Cerebellar cortex (tissue), 1 donor: ENCODE measurements around the gene DOK1.

ENCODE experiments used
- DNase-seq: peaks from one replicate; pipeline ENCODE4 v3.0.0-alpha.2; 2015; ENCODE audit warnings: low spot score

DOK1 gene

DNA sequence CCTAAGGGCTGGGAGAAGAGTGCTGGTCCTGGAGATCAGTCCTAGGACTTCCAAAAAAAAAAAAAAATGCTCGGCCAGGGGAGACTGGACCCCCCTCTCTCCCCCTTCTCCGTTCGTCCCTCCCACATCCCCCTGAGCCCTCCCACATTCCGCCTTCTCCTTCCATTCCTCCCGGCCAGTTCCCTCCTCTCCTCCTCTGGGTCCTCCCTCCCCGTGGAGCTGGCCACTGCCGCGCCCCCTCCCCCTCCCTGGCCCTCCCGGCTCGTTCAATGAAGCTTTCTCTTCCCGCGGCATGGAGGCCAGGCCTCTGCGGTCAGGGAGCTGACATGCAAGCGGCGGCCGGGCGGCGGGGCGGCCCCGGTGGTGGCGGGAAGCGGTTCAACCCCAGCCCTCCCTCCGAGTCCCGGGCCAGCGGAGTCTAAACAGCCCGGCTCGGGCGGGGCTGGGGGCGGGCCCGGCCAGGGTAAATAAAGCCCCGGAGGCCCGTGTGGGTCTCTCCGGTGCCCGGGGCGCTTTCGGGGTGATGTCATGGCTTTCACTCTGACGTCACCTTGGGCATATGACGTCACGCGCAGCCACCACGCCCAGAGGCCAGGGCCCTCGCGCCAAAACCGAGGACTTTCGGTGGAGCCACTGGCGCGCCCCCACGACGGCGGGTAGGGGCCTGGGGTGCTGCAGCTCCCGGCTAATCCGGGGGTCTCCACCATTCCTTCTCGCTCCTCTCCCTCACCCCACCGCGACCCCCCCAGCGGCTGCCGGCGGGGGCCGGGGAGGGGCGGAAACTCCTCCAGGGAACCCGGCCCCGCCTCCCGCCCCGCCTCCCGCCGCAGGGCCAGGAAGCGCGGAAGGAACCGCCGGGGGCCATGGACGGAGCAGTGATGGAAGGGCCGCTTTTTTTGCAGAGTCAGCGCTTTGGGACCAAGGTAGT is at the start of gene DOK1, which contains the start of gene LOXL3:
DOK1 (plus strand) TSS at position 829 of the 928 bp plus-strand sequence; CDS start at position 864, 35 bp downstream.
LOXL3 (minus strand) TSS at position 51 of the 928 bp plus-strand sequence. CDS start 1,308 bp downstream, outside the sequence.
- peak; percentile 67 for DNase-seq

DNA sequence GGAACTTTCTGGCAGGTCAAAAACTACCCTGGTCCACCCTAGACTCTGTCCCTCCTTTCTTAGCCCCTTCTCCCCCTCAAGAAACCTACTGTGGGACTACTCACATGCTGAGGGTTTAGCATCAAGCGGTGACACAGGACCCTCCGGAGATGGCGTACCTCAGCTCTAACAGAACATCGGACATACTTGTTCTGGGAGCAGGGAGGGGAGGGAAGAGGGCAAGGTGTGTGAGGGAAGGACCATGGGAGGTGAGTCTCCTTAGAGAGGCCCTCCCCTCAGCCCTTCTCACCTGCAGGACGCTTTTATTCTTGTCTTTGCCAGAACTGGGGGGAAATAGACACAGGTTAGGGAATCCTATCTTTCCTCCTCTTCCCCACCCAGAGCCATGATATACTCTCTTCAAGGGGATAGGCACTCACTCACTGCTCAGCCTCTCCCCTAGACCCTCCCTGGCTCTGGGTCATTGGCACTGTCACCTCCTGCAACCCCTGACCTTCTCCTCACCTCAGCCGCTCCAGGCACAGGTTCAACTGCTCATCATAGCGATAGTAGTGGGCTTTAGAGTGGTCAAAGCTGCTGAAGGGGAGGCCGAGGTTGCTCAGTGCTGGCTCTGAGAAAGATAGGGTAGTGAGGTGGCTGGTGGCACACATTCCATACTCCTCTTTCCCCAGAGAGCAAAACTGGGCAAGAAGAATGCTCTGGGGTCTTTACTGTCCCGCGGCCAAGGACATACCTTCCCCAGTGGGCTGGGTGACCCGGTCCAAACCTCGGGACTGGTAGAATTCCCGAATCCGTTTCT is 48.9 kb upstream of the DOK1 start:
- DNase-seq = no peak

DNA sequence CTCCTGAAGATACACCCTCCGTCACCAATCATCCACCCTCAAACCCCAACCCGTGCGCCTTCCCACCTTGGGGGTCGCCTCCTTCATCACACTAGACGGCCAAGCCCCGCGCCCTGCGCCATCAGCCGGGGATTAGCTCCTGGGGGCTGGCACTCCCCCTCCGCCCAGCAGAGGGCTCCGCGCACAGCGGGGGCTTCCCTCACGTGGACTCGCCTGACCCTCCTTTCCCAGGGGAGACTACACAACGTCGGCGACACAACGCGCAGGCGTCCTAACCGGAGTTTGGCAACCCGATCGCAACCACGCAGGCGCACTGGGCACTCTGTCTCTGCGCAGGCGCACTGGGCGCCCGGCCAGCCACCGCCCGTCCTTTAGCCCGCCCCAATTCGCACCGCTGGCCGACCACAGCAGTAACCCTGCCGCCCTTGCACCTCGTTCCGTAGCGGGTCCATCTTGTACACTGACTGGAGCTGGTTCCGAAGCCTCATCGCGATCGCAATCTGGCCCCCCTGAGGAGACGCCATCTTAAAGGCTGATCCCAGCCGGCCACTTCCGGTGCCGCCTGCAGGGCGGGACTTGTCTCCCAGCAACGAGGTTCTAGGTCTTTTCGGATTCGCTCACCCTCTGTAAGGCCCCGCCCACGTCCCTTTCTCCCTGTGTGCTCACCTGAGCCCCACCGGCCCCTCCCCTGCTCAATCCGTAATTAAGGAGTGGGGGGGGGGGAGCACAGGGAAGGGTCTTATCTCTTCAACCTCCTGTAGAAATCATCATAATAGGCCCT is 47.2 kb upstream of the DOK1 start, which contains the start of gene PCGF1:
PCGF1 (minus strand) TSS at position 551 of the 781 bp plus-strand sequence; CDS start at position 524, 27 bp downstream.
- DNase-seq = peak; percentile 99

DNA sequence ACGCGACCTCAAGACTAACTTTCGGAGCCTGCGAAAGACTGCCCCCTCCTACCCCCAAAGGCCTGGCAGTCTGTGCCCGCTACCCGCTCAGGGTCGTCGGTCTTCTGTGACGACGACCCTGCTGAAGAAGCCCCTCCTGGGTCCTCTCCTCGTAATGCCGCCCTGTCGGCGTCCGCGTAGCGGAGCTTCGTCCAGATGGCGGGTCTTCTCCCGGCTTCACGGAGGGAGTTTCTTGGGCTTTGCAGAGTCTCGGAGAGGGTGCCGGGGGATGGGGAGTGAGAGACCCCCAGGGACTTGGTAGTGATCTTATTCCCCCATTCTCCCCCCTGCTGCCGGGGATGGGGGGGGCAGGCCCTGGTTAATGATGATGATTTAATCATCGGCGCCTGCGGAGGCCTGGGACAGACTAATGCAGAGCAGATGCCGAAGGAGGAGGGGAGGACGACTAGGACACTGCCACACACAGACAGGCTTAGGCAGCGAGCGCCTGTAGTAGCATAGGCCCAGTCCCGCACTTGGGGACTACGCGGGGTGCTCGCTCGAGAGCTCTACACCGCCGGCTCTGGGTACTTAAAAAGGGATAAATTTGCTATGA is 46.5 kb upstream of the DOK1 start:
- peak; percentile 48 for DNase-seq

DNA sequence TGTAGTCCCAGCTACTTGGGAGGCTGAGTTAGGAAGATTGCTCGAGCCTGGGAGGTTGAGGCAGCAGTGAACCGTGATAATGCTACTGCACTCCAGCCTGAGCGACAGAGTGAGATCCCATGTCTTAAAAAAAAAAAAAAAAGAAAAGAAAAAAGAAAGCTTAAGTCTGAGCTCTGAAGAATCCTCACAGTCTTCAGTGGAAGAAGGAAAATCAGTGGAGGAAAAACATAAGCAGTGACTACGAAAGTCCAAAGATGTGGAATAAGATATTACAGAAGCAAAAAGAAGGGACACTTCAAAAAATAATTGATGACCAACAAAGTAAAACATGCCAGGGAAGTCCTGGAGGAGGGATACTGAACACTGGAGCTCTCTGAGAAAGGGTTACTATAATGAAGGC is 44.2 kb upstream of the DOK1 start:
- no peak for DNase-seq

DNA sequence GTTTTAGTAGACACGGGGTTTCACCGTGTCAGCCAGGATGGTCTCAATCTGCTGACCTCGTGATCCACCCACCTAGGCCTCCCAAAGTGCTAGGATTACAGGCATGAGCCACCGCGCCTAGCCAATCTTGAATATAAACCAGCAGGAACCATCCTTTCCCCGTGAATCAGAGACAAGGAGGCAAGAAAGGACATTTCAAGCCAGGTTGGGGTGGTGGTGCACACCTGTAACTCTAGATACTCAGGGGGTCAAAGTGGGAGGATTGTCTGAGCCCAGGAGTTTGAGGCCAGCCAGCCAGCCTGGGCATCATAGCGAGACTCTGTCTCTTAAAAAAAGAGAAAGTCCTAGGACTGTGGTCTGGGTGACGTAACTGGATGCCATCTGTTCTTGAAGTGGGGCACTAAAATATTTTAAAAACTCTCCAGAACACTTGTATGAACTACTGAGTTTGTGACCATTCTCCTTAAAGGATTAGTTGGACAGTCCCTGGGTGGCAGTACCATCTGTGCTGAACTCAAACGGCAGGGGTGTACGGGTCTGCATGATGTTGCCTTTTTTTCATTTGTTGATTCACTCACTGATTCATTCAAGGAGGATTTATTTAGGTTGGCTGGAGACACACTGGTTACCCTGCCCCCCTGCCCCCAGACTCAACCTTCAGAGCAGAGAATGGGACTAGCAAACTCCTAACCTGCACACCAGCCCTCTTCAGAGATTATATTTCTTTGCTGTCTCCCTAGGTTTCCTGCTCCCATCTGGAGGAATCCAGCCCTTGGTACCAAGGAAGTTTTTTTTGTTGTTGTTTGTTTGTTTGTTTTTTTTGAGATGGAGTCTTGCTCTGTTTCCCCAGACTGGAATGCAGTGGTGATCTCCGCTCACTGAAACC is 43.2 kb upstream of the DOK1 start:
- no peak for DNase-seq

DNA sequence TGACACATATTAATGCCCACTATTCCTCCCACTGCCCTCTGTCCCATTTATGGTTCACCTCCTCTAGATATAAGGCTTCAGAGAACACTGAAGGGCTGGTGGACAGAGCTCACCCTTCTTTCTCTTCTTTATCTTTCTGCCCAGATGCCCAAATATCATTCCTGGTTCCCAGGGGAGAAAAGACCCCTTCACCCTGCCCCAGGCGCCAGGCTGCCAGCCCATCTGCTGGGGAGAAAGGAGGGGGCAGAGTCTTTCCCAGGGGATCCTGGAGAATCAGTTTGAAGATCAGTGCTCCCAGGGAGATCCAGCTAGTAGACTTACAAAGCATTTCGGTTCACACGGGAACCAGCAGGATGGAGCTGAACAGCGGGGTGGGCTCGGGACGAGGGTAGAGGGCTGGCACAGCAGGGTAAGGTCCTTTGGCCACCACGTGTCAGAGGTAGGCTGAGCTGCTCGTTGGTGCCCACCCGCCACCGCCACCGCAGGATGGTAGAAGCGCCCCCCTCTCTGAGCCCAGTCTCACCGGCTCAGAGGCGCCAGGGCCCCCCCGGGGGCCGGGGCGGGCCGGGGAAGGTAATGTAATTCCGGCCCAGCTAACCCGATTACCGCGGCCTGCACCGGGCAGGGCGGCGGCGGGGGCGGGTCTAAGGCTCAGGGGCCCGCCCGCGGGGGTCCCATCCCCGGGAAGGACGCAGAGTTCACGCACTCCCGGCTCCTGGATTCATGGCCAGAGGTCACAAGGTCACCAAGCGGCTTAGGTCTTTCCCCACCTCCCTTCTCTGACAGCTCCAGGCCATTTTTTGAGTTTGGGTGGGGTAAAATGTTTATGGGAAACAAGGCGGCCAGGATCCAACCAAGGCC is 41.5 kb upstream of the DOK1 start:
- DNase-seq = no peak

DNA sequence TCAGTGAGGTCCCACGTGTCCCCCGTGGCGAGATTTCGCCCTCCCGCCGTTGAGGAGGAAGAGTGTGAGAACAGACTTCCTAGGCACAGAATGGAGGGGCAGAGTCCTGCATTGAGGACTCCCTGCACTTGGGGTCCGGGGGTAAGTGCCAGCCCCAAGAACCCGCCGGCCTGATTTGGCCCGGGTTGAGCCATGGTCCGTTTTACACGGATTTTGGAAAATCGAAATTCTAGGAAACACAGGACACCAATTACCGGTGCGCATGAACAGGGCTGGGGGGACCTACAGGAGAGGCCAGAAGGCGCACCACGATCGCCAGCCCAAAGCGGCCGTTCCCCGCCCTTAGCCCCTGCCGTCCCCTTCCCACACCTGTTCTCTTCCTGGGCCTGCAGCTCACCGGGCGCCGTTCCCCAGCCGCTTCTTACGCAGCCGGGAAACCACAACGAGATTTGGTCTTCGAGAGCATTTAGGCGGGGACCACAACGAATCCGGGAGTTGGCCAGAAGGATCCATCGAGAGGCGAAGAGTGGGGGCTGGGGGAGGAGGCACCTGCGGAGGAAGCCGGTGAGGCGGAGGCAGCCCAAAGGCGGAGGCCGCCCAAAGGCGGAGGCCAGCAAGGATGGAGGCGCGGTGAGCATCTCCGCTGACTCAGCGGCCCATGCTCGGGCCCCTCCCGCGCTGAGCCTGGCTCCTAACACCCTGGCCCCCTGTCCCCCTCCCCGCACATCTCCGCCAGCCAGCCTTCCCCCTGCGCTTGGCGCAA is 40.7 kb upstream of the DOK1 start:
- no peak for DNase-seq

DNA sequence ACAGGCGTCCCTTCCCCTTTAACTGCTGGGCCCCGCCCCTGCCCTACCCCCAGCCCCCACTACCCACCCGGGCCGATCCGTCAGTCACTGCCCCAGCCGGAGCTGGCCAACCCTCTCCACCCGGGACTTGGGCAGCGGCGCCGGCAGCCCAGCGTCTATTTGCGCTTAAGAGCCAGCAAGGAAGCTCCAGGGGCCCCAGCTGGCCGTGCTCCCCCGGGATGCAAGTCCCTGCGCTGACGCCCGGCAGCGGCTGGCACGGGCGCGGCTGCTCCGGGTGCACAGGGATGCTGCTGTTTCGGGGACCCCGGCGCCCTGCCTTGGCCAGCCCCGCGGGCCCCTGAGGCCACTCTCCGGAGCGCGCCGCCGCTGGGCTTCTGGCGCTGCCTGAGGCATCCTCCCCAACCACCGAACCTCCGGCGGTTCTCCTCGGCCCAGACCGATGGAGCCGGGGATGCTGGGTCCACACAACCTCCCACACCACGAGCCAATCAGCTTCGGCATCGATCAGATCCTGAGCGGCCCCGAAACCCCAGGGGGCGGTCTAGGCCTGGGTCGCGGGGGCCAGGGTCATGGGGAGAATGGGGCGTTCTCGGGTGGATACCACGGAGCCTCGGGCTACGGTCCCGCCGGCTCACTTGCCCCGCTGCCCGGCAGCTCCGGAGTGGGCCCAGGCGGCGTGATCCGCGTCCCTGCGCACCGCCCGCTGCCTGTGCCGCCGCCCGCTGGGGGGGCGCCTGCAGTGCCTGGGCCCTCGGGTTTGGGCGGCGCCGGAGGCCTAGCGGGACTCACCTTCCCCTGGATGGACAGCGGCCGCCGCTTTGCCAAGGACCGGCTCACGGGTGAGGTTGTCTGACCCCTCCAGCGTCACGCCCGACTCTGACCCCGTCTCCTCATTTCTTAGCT is 39.9 kb upstream of the DOK1 start, which contains the start of gene TLX2:
TLX2 (plus strand) TSS at position 83 of the 903 bp plus-strand sequence; CDS start at position 440, 357 bp downstream.
- DNase-seq = no peak

DNA sequence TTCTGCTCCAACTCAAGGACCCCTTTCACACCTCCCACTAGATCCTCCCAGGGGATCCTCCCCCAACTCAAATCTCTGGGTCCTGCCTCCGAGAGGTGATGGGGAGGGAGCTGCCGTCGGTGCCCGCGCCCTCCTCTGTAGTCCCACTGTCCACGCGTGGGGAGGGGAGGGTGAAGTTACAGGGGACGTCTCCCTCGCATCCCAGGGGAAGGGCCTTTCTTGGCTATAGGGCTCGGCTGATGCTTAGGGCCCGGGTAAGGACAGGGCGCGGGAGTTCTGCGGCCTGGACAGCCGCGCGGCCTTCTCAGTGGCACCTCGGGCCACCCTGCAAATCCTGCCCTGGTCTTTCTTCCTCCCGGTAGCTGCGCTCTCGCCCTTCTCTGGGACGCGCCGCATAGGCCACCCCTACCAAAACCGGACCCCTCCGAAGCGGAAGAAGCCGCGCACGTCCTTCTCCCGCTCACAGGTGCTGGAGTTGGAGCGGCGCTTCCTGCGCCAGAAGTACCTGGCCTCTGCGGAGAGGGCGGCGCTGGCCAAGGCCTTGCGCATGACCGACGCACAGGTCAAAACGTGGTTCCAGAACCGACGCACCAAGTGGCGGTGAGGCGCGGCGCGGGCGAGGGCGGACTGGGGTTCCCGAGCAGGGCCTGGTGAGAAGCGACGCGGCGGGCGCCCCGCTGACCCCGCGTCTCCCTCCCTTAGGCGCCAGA is 39.1 kb upstream of the DOK1 start:
- no peak for DNase-seq

DNA sequence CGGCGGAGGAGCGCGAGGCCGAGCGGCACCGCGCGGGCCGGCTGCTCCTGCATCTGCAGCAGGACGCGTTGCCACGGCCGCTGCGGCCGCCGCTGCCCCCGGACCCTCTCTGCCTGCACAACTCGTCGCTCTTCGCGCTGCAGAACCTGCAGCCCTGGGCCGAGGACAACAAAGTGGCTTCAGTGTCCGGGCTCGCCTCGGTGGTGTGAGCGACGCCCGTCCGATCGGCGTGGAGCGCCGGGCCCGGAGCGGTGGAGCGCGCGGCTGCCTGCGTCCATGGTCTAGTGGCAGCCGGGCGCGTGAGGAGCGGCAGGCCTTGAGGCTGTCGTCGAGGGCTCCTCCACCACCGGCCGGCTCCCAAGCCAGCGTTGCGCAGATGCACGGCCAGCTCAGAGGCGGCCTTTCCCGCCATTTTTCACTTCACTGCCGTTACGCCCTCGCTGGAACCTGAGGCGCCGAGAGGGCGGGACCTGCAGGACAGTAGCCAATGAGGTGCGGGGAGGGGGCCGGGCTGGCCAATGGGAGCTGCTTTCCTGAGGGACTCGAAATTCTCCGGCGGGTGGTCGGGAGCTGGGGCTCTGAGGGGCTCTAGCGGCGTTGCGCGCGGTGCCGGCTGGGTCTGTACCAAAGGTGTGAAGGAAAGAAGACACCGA is 38.4 kb upstream of the DOK1 start:
- DNase-seq = peak; percentile 22

DNA sequence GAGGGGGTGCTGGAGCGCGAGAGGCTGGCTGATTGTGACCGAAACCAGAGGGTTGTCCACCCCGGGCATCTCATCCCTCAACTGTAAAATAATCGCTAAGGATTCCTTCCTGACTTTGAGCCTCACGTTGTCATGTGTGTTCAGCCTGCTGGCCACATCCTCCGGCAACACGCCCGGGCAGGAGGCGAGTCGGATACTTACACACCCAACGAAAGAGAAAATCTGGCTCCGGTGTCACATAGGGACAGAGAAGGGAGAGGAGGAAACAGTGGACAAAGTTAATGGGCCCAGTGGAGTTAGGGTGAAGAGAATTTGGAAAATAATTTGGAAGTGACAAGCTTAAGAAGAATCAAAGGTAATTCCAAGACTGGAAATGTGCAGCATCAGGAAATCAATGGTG is 37.9 kb upstream of the DOK1 start:
- DNase-seq = no peak

DNA sequence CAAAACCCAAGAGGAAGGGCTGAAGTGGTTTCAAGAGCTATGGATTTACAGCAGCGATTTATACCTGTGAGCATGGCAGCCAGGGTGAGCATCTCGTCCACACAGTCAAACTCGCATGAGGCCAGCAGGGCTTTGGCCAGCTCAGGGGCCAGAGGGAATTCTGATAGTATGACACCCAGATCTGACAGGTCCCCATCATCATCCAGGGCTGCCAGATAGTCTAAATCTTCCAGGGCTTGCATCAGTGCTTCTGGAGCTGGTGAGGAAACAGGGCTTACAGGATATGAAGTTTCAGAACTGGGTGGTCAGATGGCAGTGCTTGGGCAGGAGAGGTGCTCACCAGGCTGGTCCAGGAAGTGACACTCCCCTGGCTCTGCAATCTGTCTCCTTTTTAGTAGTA is 32.0 kb upstream of the DOK1 start:
- no peak for DNase-seq

DNA sequence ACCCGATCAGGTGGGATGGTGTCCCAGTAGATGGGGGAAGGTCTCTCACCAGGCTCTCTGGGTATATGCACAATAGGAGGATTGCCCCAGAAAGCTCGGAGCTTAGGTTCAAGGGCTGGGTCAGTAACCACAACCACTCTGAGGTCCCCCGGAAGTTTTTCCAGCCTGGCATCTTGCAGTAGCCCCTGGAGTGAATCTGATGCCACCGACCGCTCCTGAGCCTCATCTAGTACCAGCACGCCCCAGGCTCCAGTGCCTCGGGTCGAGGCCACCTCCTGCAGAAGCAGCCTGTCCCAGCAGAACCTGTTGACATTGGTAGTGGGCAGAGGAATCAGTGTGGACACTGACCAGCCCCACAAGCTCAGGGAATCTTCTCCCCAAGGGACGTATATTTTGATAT is 30.5 kb upstream of the DOK1 start:
- DNase-seq = no peak

DNA sequence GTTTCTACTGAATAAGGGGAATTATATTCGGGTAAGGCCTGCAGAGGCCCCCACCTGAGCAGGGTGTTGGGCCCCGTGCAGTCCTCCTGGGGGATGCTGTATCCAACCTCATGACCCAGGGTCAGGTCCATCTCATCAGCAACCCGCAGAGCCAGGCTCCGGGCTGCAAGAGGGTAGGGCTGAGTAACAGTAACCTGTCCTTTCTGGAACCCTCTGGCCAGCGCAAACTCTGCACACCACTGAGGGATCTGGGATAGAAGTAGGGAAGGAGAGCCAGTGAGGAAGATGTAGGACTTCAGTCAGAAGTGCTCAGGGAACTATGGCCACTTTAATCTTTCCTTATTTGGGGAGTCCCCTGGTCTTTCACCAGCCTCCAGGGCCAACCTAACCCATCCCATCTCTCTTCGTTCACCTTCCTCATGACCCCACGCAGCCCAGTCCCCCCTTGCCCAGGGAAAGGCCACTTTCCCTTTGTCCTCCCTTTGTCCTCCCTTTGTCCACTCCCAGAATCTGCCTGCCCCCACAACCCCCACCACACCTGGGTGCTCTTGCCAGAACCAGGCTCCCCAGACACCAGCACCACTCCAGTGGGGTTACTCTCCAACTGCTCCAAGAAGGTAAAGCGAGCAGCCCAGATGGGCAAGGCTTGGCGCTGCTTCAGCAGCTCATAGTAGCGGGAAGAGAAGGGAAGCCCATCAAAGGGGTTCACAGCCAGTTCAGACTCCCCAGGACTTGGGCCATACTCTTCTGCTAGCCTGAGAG is 29.4 kb upstream of the DOK1 start:
- no peak for DNase-seq
